Lower lobe of right lung (tissue), 2 donors: ENCODE data around the gene ETV3. TPM values are rescaled to one million over a fixed set of nuclear protein-coding genes. Genes with fewer than 3 reads are reported as not detected.

ENCODE experiments used
- ATAC-seq, 2 donors: fragments of 200-7000 bp; cut with Tn5 transposase; one replicate each; pipeline ENCODE4 v1.9.1; 2020 to 2022; ENCODE audit warnings: mild to moderate bottlenecking in 2 of 2, moderate library complexity in 2 of 2
- DNase-seq: peaks from one replicate; pipeline ENCODE4 v3.0.0-alpha.2; 2020
- H3K27ac ChIP-seq: fragments of 200-600 bp; one replicate; pipeline ENCODE4 v1.8.0; 2022
- H3K27me3 ChIP-seq: fragments of 200-600 bp; one replicate; pipeline ENCODE4 v1.8.0; 2022; ENCODE audit warnings: low read depth
- H3K36me3 ChIP-seq: fragments of 200-600 bp; one replicate; pipeline ENCODE4 v1.8.0; 2022; ENCODE audit warnings: mild to moderate bottlenecking
- H3K4me1 ChIP-seq: fragments of 200-600 bp; one replicate; pipeline ENCODE4 v1.8.0; 2022
- H3K4me3 ChIP-seq: fragments of 200-600 bp; one replicate; pipeline ENCODE4 v1.8.0; 2022; ENCODE audit warnings: mild to moderate bottlenecking
- H3K9me3 ChIP-seq: fragments of 200-600 bp; one replicate; pipeline ENCODE4 v1.8.0; 2022
- CTCF ChIP-seq: fragments of 200-600 bp; IDR thresholded peaks from one replicate; pipeline ENCODE4 v1.8.0; 2022; ENCODE audit warnings: antibody characterized with exemption, mild to moderate bottlenecking
- intact Hi-C: fragments of 100-400 bp; cut with DNase I; formaldehyde crosslinking; loops from one replicate; pipeline ENCODE4 v1.11.0; 2022
- total RNA-seq: library from RNA; stranded (reverse); fragmentation: NEBNext Ultra II Directional; extraction: Animal tissue kit (Norgen Biotek cat#: 25700); gene quantifications from one replicate; pipeline ENCODE4 v1.2.1, GENCODE V29; 2021
- donor health status: DM: no; HTN: yes; CAD: no; lungs with severe emphysema.

The ETV3 gene
- total RNA-seq, 1 donor from 2014 or later = 29.5 TPM

- ATAC-seq = no peak
- H3K27me3 ChIP-seq = no peaks in the 10 kb centered on the region
- no peak for TF ChIP-seq CTCF
- DNase-seq = no peak
- H3K4me3 ChIP-seq = no peak overlapping the region
- H3K27ac ChIP-seq = no peak overlapping the region
- H3K9me3 ChIP-seq = no peaks in the 10 kb centered on the region
- peaks cover 45% of the 10 kb centered on the region for H3K4me1 ChIP-seq
- H3K36me3 ChIP-seq = peaks cover 85% of the 10 kb centered on the region
- intact Hi-C loops = no loop called here
Observed at GRCh38 chr1:157132616-157133167, 5.5 kb downstream of the ETV3 start.

- H3K36me3 ChIP-seq = peaks cover 91% of the 10 kb centered on the region
- intact Hi-C loops = no loop called here
Observed at GRCh38 chr1:157132111-157132510, 6.1 kb downstream of the ETV3 start.

DNA sequence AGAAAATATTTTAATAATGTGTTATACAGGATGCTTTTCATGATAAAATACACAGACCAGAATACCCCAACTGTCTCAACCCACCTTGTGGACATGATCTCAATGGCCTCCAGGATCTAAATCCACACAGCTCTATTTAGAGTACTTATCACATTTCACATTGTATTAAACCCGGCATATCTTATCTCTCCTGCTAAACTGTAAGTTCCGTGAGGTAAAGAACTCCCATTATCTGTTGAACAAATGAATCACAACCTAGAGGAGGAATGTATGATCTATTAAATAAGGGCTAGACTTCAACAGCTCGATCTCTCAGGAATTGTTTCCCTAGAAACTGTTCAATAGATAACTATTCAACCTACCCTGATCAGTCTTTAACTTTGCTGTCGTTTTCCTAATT, 6.9 kb downstream of the ETV3 start:
- DNase-seq (no peak), ATAC-seq (no peak)
- TF ChIP-seq CTCF = no peak
- peaks cover 36% of the 10 kb centered on the region for H3K4me1 ChIP-seq
- intact Hi-C loops = no loop called here
- H3K27ac ChIP-seq = no peak overlapping the region
- H3K27me3 ChIP-seq = no peaks in the 10 kb centered on the region
- no peak overlapping the region for H3K4me3 ChIP-seq
- peaks cover 100% of the 10 kb centered on the region for H3K36me3 ChIP-seq
- H3K9me3 ChIP-seq = no peaks in the 10 kb centered on the region

More at GRCh38 chr1:157132111-157132510, 6.1 kb downstream of the ETV3 start:
- H3K4me1 ChIP-seq = peaks cover 44% of the 10 kb centered on the region
- no peaks in the 10 kb centered on the region for H3K27me3 ChIP-seq
- H3K4me3 ChIP-seq = no peak overlapping the region
- H3K9me3 ChIP-seq = no peaks in the 10 kb centered on the region
- no peak for TF ChIP-seq CTCF
- no peak for ATAC-seq
- DNase-seq = no peak
- H3K27ac ChIP-seq = no peak overlapping the region

GRCh38 chr1:157124855-157125254, 13.3 kb downstream of the ETV3 start:
- intact Hi-C loops = no loop called here
- no peak for TF ChIP-seq CTCF
- Histone ChIP-seq H3K27me3 (no peaks in the 10 kb centered on the region), H3K36me3 (peaks cover 90% of the 10 kb centered on the region), H3K9me3 (no peaks in the 10 kb centered on the region), H3K4me1 (peaks cover 9% of the 10 kb centered on the region), H3K4me3 (no peak overlapping the region), H3K27ac (no peak overlapping the region)
- no peak for ATAC-seq
- DNase-seq = no peak

DNA sequence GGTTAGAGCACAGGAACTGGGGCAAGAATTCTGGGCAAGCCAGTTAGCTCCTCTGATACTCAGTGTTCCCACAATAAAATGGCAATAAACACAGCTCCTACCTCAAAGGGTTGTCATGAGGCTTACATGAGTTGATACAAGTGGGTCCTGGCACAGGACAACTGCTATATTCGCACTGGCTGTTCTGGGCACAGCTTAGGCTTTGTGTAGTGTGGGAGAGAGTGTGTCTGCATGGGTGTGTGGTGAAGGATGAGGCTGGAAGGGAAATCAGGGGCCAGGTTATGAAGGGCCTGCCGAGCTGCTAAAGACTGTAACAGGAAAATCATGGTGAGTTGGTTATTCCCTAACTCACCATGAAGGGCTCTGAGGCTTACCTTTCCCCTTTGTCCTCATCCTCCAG, 18.7 kb downstream of the ETV3 start:
- TF ChIP-seq CTCF = no peak
- intact Hi-C loops = no loop called here
- no peaks in the 10 kb centered on the region for H3K27me3 ChIP-seq
- no peak overlapping the region for H3K27ac ChIP-seq
- DNase-seq (no peak), ATAC-seq (no peak)
- H3K9me3 ChIP-seq = no peaks in the 10 kb centered on the region
- H3K4me3 ChIP-seq = no peak overlapping the region
- peaks cover 36% of the 10 kb centered on the region for H3K36me3 ChIP-seq
- H3K4me1 ChIP-seq = peaks cover 9% of the 10 kb centered on the region
